HCT116 (cell line): ENCODE measurements around the gene STEAP4. TPM values are rescaled to one million over a fixed set of nuclear protein-coding genes. Genes with fewer than 3 reads are reported as not detected.

Experiments used
- ATAC-seq: fragments of 200-7000 bp; cut with Tn5 transposase; 2 replicates; pipeline ENCODE4 v1.9.1; 2020; ENCODE audit warnings: mild to moderate bottlenecking, moderate library complexity
- BruUV-seq: library from RNA; stranded (reverse); fragments of 400-500 nt; replicated peaks from 2 replicates; lab custom pipeline; 2021; lab: Mats Ljungman, UMichigan
- CTCF ChIA-PET: fragments of 300-600 bp; sonication (Branson Sonifier 250); formaldehyde crosslinking; loops from one replicate; lab custom pipeline; 2021; ENCODE audit warnings: antibody characterized with exemption; lab: Charles Lee
- POLR2A ChIA-PET: fragments of 300-600, 350-600 bp; sonication (Branson Sonifier 250); formaldehyde crosslinking; loops from one replicate; lab custom pipeline; 2021; ENCODE audit warnings: antibody characterized with exemption; lab: Charles Lee
- RAD21 ChIA-PET, 2 experiments: fragments of 300-600 bp; sonication (Branson Sonifier 250); formaldehyde crosslinking; loops; one replicate each; lab custom pipeline; 2023; ENCODE audit warnings: low total read pairs in 2 of 2; ENCODE audit not compliant: uncharacterized antibody in 2 of 2, unreplicated experiment in 2 of 2, low non-redundant PET in 1 of 2; lab: Charles Lee
- DNase-seq: peaks from one replicate; pipeline ENCODE4 v3.0.0-alpha.2; 2010; ENCODE audit warnings: low read depth, low spot score
- H2AFZ ChIP-seq: fragments of 200-600 bp; shearing (Covaris generic), sonication (generic); 2 replicates; pipeline ENCODE4 v1.6.1; 2017; ENCODE audit warnings: low read depth, mixed run types, mixed read lengths, antibody characterized with exemption, low read length; ENCODE audit not compliant: poor library complexity, severe bottlenecking
- H3K27ac ChIP-seq: 2 replicates; pipeline ENCODE4 v1.5.1; 2012; ENCODE audit warnings: low read depth, low read length
- H3K27me3 ChIP-seq: fragments of 200-600 bp; sonication (generic); 2 replicates; pipeline ENCODE4 v1.6.1; 2016; ENCODE audit warnings: mixed run types, low read length, mixed read lengths; ENCODE audit not compliant: insufficient read depth
- H3K36me3 ChIP-seq, 2 experiments: fragments of 200-500 bp in 1 of 2; fragments of 200-600 bp in 1 of 2; sonication (Bioruptor generic) in 1 of 2; sonication (generic) in 1 of 2; 2 replicates each; pipeline versions ENCODE4 v1.5.1 to v1.6.1; 2014 to 2016; ENCODE audit warnings: low read length in 2 of 2, inconsistent platforms in 1 of 2, mixed read lengths in 1 of 2, mixed run types in 1 of 2; ENCODE audit not compliant: insufficient read depth in 2 of 2, control insufficient read depth in 1 of 2
- H3K4me1 ChIP-seq, 2 experiments: fragments of 200-600 bp in 1 of 2; sonication (generic) in 1 of 2; 2 replicates each; pipeline versions ENCODE4 v1.5.1 to v1.6.1; 2012 to 2017; ENCODE audit warnings: low read length in 2 of 2, inconsistent platforms in 1 of 2, mild to moderate bottlenecking in 1 of 2, mixed read lengths in 1 of 2, mixed run types in 1 of 2, moderate library complexity in 1 of 2; ENCODE audit not compliant: insufficient read depth in 2 of 2, control insufficient read depth in 1 of 2
- H3K4me2 ChIP-seq: fragments of 200-600 bp; sonication (generic); 2 replicates; pipeline ENCODE4 v1.6.1; 2017; ENCODE audit warnings: mixed run types, low read length, mixed read lengths
- H3K4me3 ChIP-seq, 2 experiments: fragments of 200-600 bp in 1 of 2; sonication (generic) in 1 of 2; replicated peaks in 1 of 2; 2 replicates each; pipeline ENCODE4 v1.5.1; 2011 to 2016; ENCODE audit warnings: low read length in 2 of 2, control low read depth in 1 of 2, low read depth in 1 of 2, mild to moderate bottlenecking in 1 of 2, mixed read lengths in 1 of 2, mixed run types in 1 of 2
- H3K79me2 ChIP-seq: fragments of 200-600 bp; sonication (generic); 2 replicates; pipeline ENCODE4 v1.6.1; 2017; ENCODE audit warnings: mild to moderate bottlenecking, mixed run types, low read length, moderate library complexity, mixed read lengths; ENCODE audit not compliant: insufficient read depth
- H3K9ac ChIP-seq: fragments of 200-600 bp; sonication (generic); 2 replicates; pipeline ENCODE4 v1.6.1; 2016; ENCODE audit warnings: low read length, mixed read lengths
- H3K9me2 ChIP-seq: fragments of 200-600 bp; sonication (generic), shearing (Covaris generic); 2 replicates; pipeline ENCODE4 v1.6.1; 2017; ENCODE audit warnings: mixed run types, mild to moderate bottlenecking, moderate library complexity; ENCODE audit not compliant: insufficient read depth
- H3K9me3 ChIP-seq, 2 experiments: fragments of 200-500 bp in 1 of 2; fragments of 200-600 bp in 1 of 2; sonication (Bioruptor generic) in 1 of 2; sonication (generic) in 1 of 2; 2 replicates each; pipeline ENCODE4 v1.6.1; 2014 to 2017; ENCODE audit warnings: low read length in 2 of 2, mixed read lengths in 2 of 2, inconsistent platforms in 1 of 2, low read depth in 1 of 2, mild to moderate bottlenecking in 1 of 2, mixed run types in 1 of 2, moderate library complexity in 1 of 2; ENCODE audit not compliant: control insufficient read depth in 1 of 2, insufficient read depth in 1 of 2
- H4K20me1 ChIP-seq: fragments of 200-600 bp; sonication (generic), shearing (Covaris generic); 2 replicates; pipeline ENCODE4 v1.6.1; 2017; ENCODE audit warnings: mixed run types, mild to moderate bottlenecking, moderate library complexity; ENCODE audit not compliant: insufficient read depth
- ATF3 ChIP-seq: IDR thresholded peaks from 2 replicates; pipeline ENCODE4 v1.6.1; 2012
- CBX3 ChIP-seq: IDR thresholded peaks from 2 replicates; pipeline ENCODE4 v1.6.1; 2012; ENCODE audit warnings: low read depth
- CEBPB ChIP-seq: IDR thresholded peaks from 2 replicates; pipeline ENCODE4 v1.6.1; 2012; ENCODE audit warnings: low read depth
- ELF1 ChIP-seq: IDR thresholded peaks from 2 replicates; pipeline ENCODE4 v1.6.1; 2012; ENCODE audit warnings: low read depth, borderline replicate concordance
- EZH2 ChIP-seq: fragments of 200-600 bp; sonication (generic); IDR thresholded peaks from 2 replicates; pipeline ENCODE4 v1.6.1; 2017; ENCODE audit warnings: antibody characterized with exemption, mixed run types
- FOSL1 ChIP-seq: IDR thresholded peaks from 2 replicates; pipeline ENCODE4 v1.6.1; 2012; ENCODE audit warnings: low read depth
- MAX ChIP-seq: IDR thresholded peaks from 2 replicates; pipeline ENCODE4 v1.6.1; 2012
- POLR2AphosphoS5 ChIP-seq: IDR thresholded peaks from 2 replicates; pipeline ENCODE4 v1.6.1; 2011; ENCODE audit warnings: mild to moderate bottlenecking, low read depth, low read length, moderate library complexity
- RAD21 ChIP-seq: IDR thresholded peaks from 2 replicates; pipeline ENCODE4 v1.6.1; 2012; ENCODE audit warnings: low read depth, mild to moderate bottlenecking
- SRF ChIP-seq: IDR thresholded peaks from 2 replicates; pipeline ENCODE4 v1.6.1; 2012; ENCODE audit warnings: low read depth
- TCF7L2 ChIP-seq: IDR thresholded peaks from 2 replicates; pipeline ENCODE4 v1.7.0; 2011; ENCODE audit warnings: borderline replicate concordance, inconsistent platforms; ENCODE audit not compliant: insufficient read depth, insufficient read length; ENCODE audit errors: extremely low read depth
- YY1 ChIP-seq: IDR thresholded peaks from 2 replicates; pipeline ENCODE4 v1.6.1; 2011; ENCODE audit warnings: low read length, low read depth, moderate library complexity, mild to moderate bottlenecking; ENCODE audit not compliant: insufficient replicate concordance; ENCODE audit errors: extremely low read depth
- intact Hi-C: fragments of 100-400 bp; cut with micrococcal nuclease; formaldehyde crosslinking; loops from 2 replicates; pipeline ENCODE4 v1.10.0; 2022
- total RNA-seq: library from RNA; stranded (reverse); gene quantifications from one replicate; pipeline ENCODE4 v1.2.1, GENCODE V29; 2021; ENCODE audit not compliant: unreplicated experiment

STEAP4 gene
- total RNA-seq, 1 experiment from 2014 or later = 0.15 TPM

- no peaks in the 10 kb centered on the region for H3K4me1 ChIP-seq
- no peaks in the 10 kb centered on the region for H4K20me1 ChIP-seq
- BruUV-seq = no TSS peak
- ChIA-PET CTCF (no interaction called here), RAD21 (no interaction called here), POLR2A (no interaction called here)
- H3K9ac ChIP-seq = no peak overlapping the region
- no peaks in the 10 kb centered on the region for H3K27me3 ChIP-seq
- no peak overlapping the region for H2AFZ ChIP-seq
- ATAC-seq = no peak
- DNase-seq = no peak
- H3K4me2 ChIP-seq = no peak overlapping the region
- no peak overlapping the region for H3K4me3 ChIP-seq
- H3K9me3 ChIP-seq = no peaks in the 10 kb centered on the region
- intact Hi-C loops = no loop called here
- no peaks in the 10 kb centered on the region for H3K79me2 ChIP-seq
- H3K9me2 ChIP-seq = no peaks in the 10 kb centered on the region
- TF ChIP-seq YY1 = no peak
- TF ChIP-seq CBX3 = no peak
- no peak for TF ChIP-seq TCF7L2
- TF ChIP-seq FOSL1 = no peak
- no peak for TF ChIP-seq MAX
- no peak for TF ChIP-seq ATF3
- TF ChIP-seq ELF1 = no peak
- no peak for TF ChIP-seq RAD21
- TF ChIP-seq EZH2 = no peak
- TF ChIP-seq CEBPB = no peak
- no peaks in the 10 kb centered on the region for H3K36me3 ChIP-seq
- H3K27ac ChIP-seq = no peak overlapping the region
Measured at GRCh38 chr7:88324699-88325098, 18.0 kb upstream of the STEAP4 start.

GRCh38 chr7:88322151-88322550 is 15.5 kb upstream of the STEAP4 start:
- Histone ChIP-seq H3K9ac (no peak overlapping the region), H3K36me3 (no peaks in the 10 kb centered on the region), H4K20me1 (no peaks in the 10 kb centered on the region), H3K9me3 (no peaks in the 10 kb centered on the region), H3K4me1 (no peaks in the 10 kb centered on the region), H3K27me3 (no peaks in the 10 kb centered on the region), H3K79me2 (no peaks in the 10 kb centered on the region), H3K4me3 (no peak overlapping the region), H3K9me2 (no peaks in the 10 kb centered on the region), H3K4me2 (no peak overlapping the region), H2AFZ (no peak overlapping the region), H3K27ac (no peak overlapping the region)
- RAD21 ChIA-PET = no interaction called here
- no peak for DNase-seq
- BruUV-seq = no TSS peak
- intact Hi-C loops = no loop called here
- POLR2A ChIA-PET = no interaction called here
- no peak for TF ChIP-seq MAX
- TF ChIP-seq SRF = no peak
- no peak for TF ChIP-seq POLR2AphosphoS5
- ATAC-seq = no peak
- CTCF ChIA-PET = no interaction called here
